DMS79 treated with DMSO at 0.1 percent for 48 hours (cell line): ENCODE measurements around the gene BAZ2B.
A peak's percentile ranks its signal among the peaks of the same experiment; 100 is the strongest.
"Not testable (repeated sequence)": the region's sequence is repeated elsewhere in the genome, so short reads cannot be mapped to it uniquely, and the experiment has no call there.

Experiments
- DNase-seq: peaks from one replicate; lab custom pipeline; 2025; lab: John Stamatoyannopoulos, UW

Gene BAZ2B

GRCh38 chr2:159410276-159410675, 206.1 kb downstream of the BAZ2B start:
- no peak for DNase-seq

- DNase-seq = no peak
These were observed 207.1 kb downstream of the BAZ2B start for GRCh38 chr2:159409116-159409800.

DNA sequence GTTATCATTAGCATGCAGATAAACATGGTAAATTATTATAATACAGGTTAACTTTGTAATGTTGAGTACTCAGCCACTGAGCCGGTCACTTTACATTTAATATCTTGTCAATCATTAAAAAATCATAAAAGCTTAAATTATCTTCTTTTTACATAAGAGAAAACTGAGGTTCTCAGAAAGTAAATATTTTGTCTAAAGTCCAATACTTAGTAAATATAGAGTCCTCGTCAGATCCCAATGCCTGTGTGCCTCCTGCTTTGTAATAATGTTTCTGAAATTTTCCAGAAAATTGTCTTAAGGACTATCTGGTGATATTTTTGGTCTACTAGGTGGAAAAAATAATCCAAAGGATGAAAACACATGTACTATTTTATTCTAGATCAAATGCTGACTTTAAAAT, 213.6 kb downstream of the BAZ2B start:
- DNase-seq = no peak

DNA sequence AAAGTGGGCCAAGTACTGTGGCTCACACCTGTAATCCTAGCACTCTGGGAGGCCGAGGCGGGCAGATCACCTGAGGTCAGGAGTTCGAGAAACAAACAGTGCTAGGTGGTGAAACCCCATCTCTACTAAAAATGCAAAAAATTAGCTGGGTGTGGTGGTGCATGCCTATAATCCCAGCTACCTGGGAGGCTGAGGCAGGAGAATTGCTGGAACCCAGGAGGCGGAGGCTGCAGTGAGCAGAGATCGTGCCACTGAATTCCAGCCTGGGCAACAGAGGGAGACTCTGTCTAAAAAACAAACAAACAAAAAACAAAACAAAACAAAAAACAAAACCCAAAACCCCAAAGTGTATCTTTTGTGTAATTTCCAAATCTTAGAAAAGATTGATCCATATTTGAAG, 214.2 kb downstream of the BAZ2B start:
- not testable (repeated sequence) for DNase-seq

DNA sequence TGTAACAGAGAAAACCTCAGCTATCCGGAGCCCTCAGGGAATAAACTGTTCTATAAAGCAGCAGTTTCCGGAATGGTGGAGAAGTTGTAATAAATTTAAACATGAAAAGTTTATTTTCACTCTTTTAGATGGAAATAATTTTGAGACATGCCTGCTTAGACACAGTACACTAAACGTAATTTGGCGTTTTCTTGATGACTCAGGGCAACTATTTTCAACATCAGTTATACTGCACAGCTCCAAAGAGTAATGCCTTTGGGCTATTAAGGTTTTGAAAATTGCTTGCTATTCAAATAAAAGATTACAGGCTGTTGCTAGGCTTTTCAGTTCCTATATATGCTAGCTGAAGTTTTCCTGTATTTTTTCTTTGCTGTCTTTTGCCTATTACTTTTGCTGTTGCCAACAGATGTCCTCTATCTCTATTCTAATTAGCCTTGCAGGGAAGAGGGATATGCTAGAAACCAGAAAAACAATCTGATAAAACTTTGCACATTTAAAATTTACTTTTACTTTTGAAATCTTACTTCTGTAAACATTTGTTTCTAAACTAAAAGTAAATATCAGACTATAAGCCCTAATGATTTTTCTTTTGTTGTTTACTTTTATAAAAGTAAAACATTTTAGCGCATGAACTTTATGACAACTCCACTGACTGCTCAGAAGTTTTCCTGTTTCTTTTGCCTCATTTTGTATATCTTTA, 216.5 kb downstream of the BAZ2B start:
- no peak for DNase-seq

DNA sequence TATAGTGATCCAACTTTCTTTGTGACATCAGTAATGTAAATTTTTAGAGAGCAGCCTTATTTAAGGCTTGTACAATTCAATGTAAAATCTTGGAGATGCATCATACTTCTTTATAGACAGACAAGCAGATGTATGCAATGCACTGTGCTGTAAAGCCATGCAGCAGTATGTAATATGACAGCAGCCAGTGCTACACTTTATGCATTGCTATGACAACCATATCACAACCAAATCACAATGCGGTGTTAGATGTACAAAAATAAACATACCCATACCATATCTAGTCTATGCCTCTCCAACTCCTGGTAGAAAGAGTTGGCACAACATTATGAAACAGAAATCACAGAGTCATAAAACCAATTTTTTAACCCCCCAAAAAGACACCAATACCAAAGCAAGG, 219.5 kb downstream of the BAZ2B start:
- DNase-seq = no peak

GRCh38 chr2:159382447-159383028, 233.8 kb downstream of the BAZ2B start:
- no peak for DNase-seq

DNA sequence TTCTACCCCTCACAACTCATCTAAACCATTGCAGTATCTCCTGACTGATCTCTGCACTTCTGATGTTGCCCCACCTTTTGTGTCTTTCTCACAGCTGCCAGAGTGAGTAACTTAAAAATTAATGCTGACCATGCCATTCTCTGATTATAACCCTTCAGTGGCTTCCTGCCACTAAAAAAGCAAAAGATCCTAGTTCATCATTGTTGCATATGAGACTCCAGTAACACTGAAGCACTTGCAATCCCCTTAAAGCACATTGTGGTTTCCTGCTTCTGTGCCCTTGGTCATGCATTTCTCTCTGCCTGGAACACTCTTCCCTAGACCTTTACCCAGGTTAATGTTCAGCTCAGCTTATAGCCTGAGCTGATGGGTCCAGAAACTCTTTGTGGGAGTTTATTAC, 234.8 kb downstream of the BAZ2B start:
- peak; percentile 94 for DNase-seq

GRCh38 chr2:159380685-159381239, 235.6 kb downstream of the BAZ2B start:
- DNase-seq = no peak

DNA sequence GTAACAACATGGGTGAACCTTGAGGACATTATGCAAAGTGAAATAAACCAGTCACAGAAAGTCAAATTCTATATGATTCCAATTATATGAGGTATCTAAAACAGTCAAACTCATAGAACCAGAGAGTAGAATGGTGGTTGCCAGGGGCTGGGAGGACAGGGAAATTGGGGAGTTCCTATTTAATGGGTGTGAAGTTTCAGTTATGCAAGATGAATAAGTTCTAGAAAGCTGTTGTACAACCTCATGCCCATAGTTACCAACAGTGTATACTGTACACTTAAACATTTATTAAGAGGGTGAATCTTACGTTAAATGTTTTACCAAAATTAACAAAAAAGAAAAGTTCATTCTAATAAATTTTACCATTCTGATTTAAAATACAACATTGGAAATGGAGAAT, 237.2 kb downstream of the BAZ2B start:
- DNase-seq = no peak

DNA sequence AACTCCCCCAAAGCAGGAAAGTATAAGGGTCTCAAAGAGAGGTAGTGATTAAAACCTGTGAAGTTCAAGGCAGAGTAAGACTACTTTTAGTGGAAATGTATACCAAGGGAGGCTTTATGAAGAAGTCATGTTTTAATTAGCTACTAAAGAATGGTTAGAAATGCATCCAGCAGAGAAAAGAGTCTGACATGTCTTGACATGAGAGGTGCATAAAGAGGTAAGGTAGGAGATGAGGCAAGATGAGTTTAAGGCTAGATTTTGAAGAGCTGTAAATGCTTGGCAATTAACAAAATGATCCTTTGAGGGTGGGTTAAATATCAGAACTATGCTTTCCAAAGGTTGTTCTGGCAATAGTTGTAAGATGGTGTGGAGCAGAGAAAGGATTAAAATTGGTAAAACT, 241.1 kb downstream of the BAZ2B start:
- no peak for DNase-seq

DNA sequence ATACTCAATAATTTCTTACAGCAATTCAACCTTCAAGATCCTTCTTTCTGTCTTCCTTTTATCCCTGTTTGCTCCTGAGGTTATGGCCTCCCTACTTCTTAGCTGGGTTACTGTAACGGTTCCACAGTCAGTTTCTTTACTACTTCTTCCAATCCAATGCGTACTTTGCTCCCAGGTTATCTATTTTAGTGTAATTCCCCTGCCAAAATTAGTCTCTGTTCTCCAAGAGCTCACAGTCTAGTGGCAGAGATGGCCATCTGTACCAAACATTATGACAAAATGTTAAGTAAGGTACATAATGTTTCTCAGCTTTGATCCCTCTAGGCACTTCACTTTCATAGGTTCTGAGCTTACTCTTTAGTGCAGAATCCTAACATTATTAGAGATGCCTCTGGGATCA, 244.8 kb downstream of the BAZ2B start:
- DNase-seq = no peak

- no peak for DNase-seq
These were observed 249.8 kb downstream of the BAZ2B start for GRCh38 chr2:159366538-159366937.

- DNase-seq = no peak
These were observed 253.5 kb downstream of the BAZ2B start for GRCh38 chr2:159362816-159363251.

DNA sequence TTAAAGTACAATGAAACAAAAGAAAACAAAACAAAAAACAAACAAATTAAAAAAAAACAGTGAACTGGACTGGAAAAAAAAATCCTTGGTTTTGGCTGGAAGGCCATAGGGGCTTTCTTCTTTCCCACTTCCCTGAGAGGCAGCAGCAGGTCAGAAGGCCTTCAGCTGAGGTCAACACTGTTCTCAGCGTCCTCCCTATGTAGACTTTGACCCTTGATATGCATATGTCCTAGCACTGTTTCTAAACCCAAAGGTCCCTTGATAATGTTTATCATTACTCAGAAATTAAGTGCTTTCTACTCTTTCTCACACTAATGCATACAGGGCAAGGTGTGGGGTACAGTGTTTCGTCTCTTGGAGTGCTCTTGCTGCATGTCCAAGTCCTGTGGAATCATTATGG, 254.3 kb downstream of the BAZ2B start:
- DNase-seq = no peak

DNA sequence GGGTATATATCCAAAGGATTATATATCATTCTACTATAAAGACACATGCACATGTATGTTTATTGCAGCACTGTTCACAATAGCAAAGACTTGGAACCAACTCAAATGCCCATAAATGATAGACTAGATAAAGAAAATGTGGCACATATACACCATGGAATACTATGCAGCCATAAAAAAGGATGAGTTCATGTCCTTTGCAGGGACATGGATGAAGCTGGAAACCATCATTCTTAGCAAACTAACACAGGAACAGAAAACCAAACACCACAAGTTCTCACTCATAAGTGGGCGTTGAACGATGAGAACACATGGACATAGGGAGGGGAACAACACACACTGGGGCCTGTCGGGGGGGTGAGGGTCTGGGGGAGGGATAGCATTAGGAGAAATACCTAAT, 254.7 kb downstream of the BAZ2B start:
- not testable (repeated sequence) for DNase-seq

GRCh38 chr2:159356053-159356554, 260.2 kb downstream of the BAZ2B start:
- DNase-seq = no peak

DNA sequence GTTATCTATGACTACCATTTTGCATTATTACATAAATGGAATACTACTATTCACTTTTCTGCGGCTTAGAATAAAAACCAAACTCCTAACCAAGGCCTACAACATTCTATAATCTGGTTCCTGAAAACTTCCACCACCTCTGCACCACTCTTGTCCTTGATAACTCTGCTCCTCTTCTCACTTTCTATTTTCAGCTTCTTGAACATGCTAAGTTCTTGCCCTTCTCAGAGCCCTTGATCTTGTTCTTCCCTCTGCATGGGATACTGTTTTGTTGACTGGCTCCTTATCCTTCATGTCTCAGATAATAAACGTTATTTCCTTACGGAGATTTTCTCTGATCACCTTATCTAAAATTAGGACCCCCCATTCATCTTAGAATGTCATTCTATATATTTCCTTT, 264.4 kb downstream of the BAZ2B start:
- DNase-seq = no peak

- no peak for DNase-seq
These were observed 266.6 kb downstream of the BAZ2B start for GRCh38 chr2:159349674-159350299.

GRCh38 chr2:159326569-159327255, 289.6 kb downstream of the BAZ2B start:
- no peak for DNase-seq

DNA sequence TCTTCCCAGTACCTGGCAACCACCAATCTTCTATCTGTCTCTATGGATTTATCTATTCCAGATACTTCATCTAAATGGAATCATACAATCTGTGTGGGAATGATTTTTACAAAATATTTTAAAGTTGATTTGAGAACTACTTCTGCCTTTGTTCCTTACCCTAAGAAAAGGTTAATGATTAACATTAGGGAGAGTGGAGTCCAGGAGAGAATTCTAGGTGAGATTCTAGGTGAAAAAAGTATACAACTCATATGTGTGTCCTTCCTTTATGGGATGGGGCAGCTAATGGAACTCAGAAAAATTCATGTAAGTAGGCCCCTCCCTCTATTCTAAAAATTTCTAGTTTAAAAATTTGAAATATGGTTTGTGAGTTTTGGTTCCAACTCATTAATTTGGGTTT, 293.9 kb downstream of the BAZ2B start:
- no peak for DNase-seq
